K562 (cell line): Measurements from ENCODE around the gene WIPF3. TPM values are rescaled to one million over a fixed set of nuclear protein-coding genes. Genes with fewer than 3 reads are reported as not detected.

Source experiments
- ARID3A ChIP-seq: IDR thresholded peaks from 2 replicates; pipeline ENCODE4 v1.6.1; 2012; ENCODE audit warnings: low read depth, low read length, improper control_type of control experiment, borderline replicate concordance
- COPS2 ChIP-seq: fragments of 450-650 bp; conservative IDR thresholded peaks from 2 replicates; pipeline ENCODE4 v1.6.1; 2016; ENCODE audit warnings: mild to moderate bottlenecking, moderate library complexity
- CREM ChIP-seq: IDR thresholded peaks from 2 replicates; pipeline ENCODE4 v1.6.1; 2014; ENCODE audit warnings: antibody characterized with exemption, low read depth
- CXXC5 ChIP-seq: fragments of 250-450 bp; sonication (Bioruptor Pico); IDR thresholded peaks from 2 replicates; pipeline ENCODE4 v1.8.0; 2022; ENCODE audit warnings: inconsistent platforms, mild to moderate bottlenecking, moderate library complexity
- HNRNPLL ChIP-seq: fragments of 200-400 bp; formaldehyde crosslinking; IDR thresholded peaks from 2 replicates; pipeline ENCODE4 v1.6.1; 2017; ENCODE audit warnings: low read length, low read depth, mild to moderate bottlenecking; ENCODE audit not compliant: poor library complexity, severe bottlenecking
- JUND ChIP-seq, 2 experiments: IDR thresholded peaks; 2 replicates in 1 of 2; 3 replicates in 1 of 2; pipeline ENCODE4 v1.6.1; 2011; ENCODE audit warnings: borderline replicate concordance in 2 of 2, low read depth in 2 of 2, low read length in 2 of 2, improper control_type of control experiment in 1 of 2, missing biosample characterization in 1 of 2, missing genetic modification characterization in 1 of 2, missing genetic modification reagents in 1 of 2
- MEF2D ChIP-seq: conservative IDR thresholded peaks from 2 replicates; pipeline ENCODE4 v1.6.1; 2016; ENCODE audit warnings: low read depth, missing genetic modification characterization, missing compliant biosample characterization
- NR2C1 ChIP-seq, 2 experiments: fragments of 450-650 bp; IDR thresholded peaks; 2 replicates each; pipeline ENCODE4 v1.6.1; 2017; ENCODE audit warnings: mild to moderate bottlenecking in 2 of 2, antibody characterized with exemption in 1 of 2, inconsistent platforms in 1 of 2, missing compliant biosample characterization in 1 of 2, missing genetic modification characterization in 1 of 2
- PREB ChIP-seq: sonication (generic); formaldehyde crosslinking; IDR thresholded peaks from 2 replicates; pipeline ENCODE4 v1.8.1; 2023; ENCODE audit warnings: mild to moderate bottlenecking, missing genetic modification reagents
- PYGO2 ChIP-seq: fragments of 450-650 bp; IDR thresholded peaks from 2 replicates; pipeline ENCODE4 v1.6.1; 2016; ENCODE audit warnings: mild to moderate bottlenecking, missing genetic modification characterization, moderate library complexity, missing compliant biosample characterization
- REST ChIP-seq, 2 experiments: fragments of 450-650 bp; formaldehyde crosslinking in 1 of 2; IDR thresholded peaks; 2 replicates each; pipeline versions ENCODE4 v1.4.0 to v1.6.1; 2014 to 2020; ENCODE audit warnings: mild to moderate bottlenecking in 2 of 2, borderline replicate concordance in 1 of 2, low read depth in 1 of 2
- TEAD4 ChIP-seq, 2 experiments: sonication (generic) in 1 of 2; formaldehyde crosslinking in 1 of 2; IDR thresholded peaks; 2 replicates each; pipeline versions ENCODE4 v1.6.1 to v1.8.0; 2012 to 2022; ENCODE audit warnings: borderline replicate concordance in 1 of 2, inconsistent platforms in 1 of 2, low read length in 1 of 2, mild to moderate bottlenecking in 1 of 2, missing genetic modification reagents in 1 of 2
- YBX1 ChIP-seq: fragments of 450-650 bp; IDR thresholded peaks from 2 replicates; pipeline ENCODE4 v1.7.1; 2016; ENCODE audit warnings: mild to moderate bottlenecking
- ZNF212 ChIP-seq: fragments of 450-650 bp; formaldehyde crosslinking; IDR thresholded peaks from 2 replicates; pipeline ENCODE4 v1.4.0; 2020; ENCODE audit warnings: mild to moderate bottlenecking
- ZNF311 ChIP-seq: fragments of 250-450 bp; sonication (Bioruptor Pico); IDR thresholded peaks from 2 replicates; pipeline ENCODE4 v1.4.0; 2020; ENCODE audit warnings: mild to moderate bottlenecking, moderate library complexity
- ZNF445 ChIP-seq: fragments of 250-450 bp; sonication (Bioruptor Pico); IDR thresholded peaks from 2 replicates; pipeline ENCODE4 v1.4.0; 2020; ENCODE audit warnings: low read depth, mild to moderate bottlenecking, moderate library complexity
- polyA plus RNA-seq, 8 experiments: library from polyadenylated mRNA; depleted of rRNA in 4 of 8; stranded (reverse) in 5 of 8; unstranded in 3 of 8; fragments of >200 nt; fragmentation: Nextera tagmentation in 2 of 8; fragmentation: Illumina TruSeq in 1 of 8; extraction: Ambion mirVana in 2 of 8; extraction: Trizol in 1 of 8; gene quantifications; 2 replicates each; pipeline versions ENCODE4 v1.2.1 to v1.2.3, GENCODE V29; 2011 to 2014; ENCODE audit warnings: inconsistent platforms in 1 of 8, missing spikeins in 1 of 8
- total RNA-seq, 7 experiments: library from RNA; depleted of rRNA in 6 of 7; stranded (reverse); fragments of >200 nt in 6 of 7; fragmentation: Illumina TruSeq in 2 of 7; extraction: Trizol in 2 of 7; gene quantifications; 2 replicates each; pipeline versions ENCODE4 v1.2.1 to v1.2.3, GENCODE V29; 2011 to 2021; ENCODE audit warnings: low replicate concordance in 1 of 7

WIPF3 gene
- total and polyA plus RNA-seq, 9 of the 15 experiments (the other 6 are each of a cell fraction or from before 2014, with no cell fraction given), result 0.18 to 3.2 (median 1.7) TPM

- TF ChIP-seq REST (IDR thresholded peaks at IDR 0.05; ENCODE audit: borderline replicate concordance) (peak; percentile 85), REST (CRISPR knock-in tag; IDR thresholded peaks at IDR 0.05; ENCODE audit: low read depth) (no peak), ZNF445 (CRISPR knock-in tag) (no peak), ZNF212 (CRISPR knock-in tag) (no peak), TEAD4 (IDR thresholded peaks at IDR 0.05; ENCODE audit: low read length) (no peak), TEAD4 (CRISPR knock-in tag; IDR thresholded peaks at IDR 0.05; ENCODE audit: borderline replicate concordance) (no peak), JUND (IDR thresholded peaks at IDR 0.05; ENCODE audit: borderline replicate concordance, low read depth, low read length) (peak; percentile 12; the same call in 1 of the 2 replicates), JUND (tag; IDR thresholded peaks at IDR 0.05; ENCODE audit: borderline replicate concordance, low read depth, low read length) (no peak; the same call in 2 of the 3 replicates), COPS2 (no peak), NR2C1 (IDR thresholded peaks at IDR 0.05) (no peak), NR2C1 (tag; IDR thresholded peaks at IDR 0.05) (no peak), ZNF311 (CRISPR knock-in tag) (no peak), CREM (0 out of 2 replicates have a peak, but pooled peaks have one; percentile 11), PYGO2 (tag) (no peak), YBX1 (no peak), PREB (CRISPR knock-in tag) (no peak), ARID3A (no peak), HNRNPLL (no peak), MEF2D (tag) (no peak), CXXC5 (CRISPR knock-in tag) (no peak)
Observed at GRCh38 chr7:29921404-29922010, 115.2 kb downstream of the WIPF3 start (continued).
